WTC11 (cell line): Measurements from ENCODE around the gene ZNF770. TPM values are rescaled to one million over a fixed set of nuclear protein-coding genes. Genes with fewer than 3 reads are reported as not detected.

Source experiments
- ATAC-seq: fragments of 200-7000 bp; cut with Tn5 transposase; 2 replicates; pipeline ENCODE4 v1.10.0; 2021; ENCODE audit warnings: mild to moderate bottlenecking, moderate library complexity
- CTCF ChIA-PET: fragments of 300-600 bp; sonication (Branson Sonifier 250); formaldehyde crosslinking; loops from one replicate; lab custom pipeline; 2021; ENCODE audit warnings: antibody characterized with exemption; lab: Charles Lee
- POLR2A ChIA-PET: fragments of 350-600 bp; sonication (Branson Sonifier 250); formaldehyde crosslinking; loops from one replicate; lab custom pipeline; 2021; ENCODE audit warnings: antibody characterized with exemption; lab: Charles Lee
- DNase-seq: peaks from one replicate; pipeline ENCODE4 v3.0.0; 2021; ENCODE audit warnings: low spot score
- H3K27ac Mint-ChIP-seq: 2 replicates; pipeline ENCODE4 v1.8.0; 2021; ENCODE audit warnings: mixed read lengths
- H3K27me3 Mint-ChIP-seq: 2 replicates; pipeline ENCODE4 v1.8.0; 2021; ENCODE audit warnings: low read depth, mild to moderate bottlenecking, moderate library complexity, mixed read lengths
- H3K36me3 Mint-ChIP-seq: 2 replicates; pipeline ENCODE4 v1.8.0; 2021; ENCODE audit warnings: mixed read lengths
- H3K4me1 Mint-ChIP-seq: 2 replicates; pipeline ENCODE4 v1.8.0; 2022; ENCODE audit warnings: mixed read lengths
- H3K4me3 Mint-ChIP-seq: 2 replicates; pipeline ENCODE4 v1.8.0; 2021; ENCODE audit warnings: mild to moderate bottlenecking, moderate library complexity, mixed read lengths
- H3K9me3 Mint-ChIP-seq: 2 replicates; pipeline ENCODE4 v1.8.0; 2021; ENCODE audit warnings: mixed read lengths
- ATF1 ChIP-seq: sonication (generic); formaldehyde crosslinking; IDR thresholded peaks from 2 replicates; pipeline ENCODE4 v1.8.1; 2023; ENCODE audit warnings: mild to moderate bottlenecking, moderate library complexity, missing genetic modification reagents
- CDX4 ChIP-seq: fragments of 250-450 bp; sonication (Bioruptor Pico); IDR thresholded peaks from 2 replicates; pipeline ENCODE4 v1.9.0; 2021; ENCODE audit warnings: moderate library complexity, mild to moderate bottlenecking, inconsistent platforms, borderline replicate concordance
- CTCF ChIP-seq: fragments of 200-600 bp; IDR thresholded peaks from 2 replicates; pipeline ENCODE4 v1.8.0; 2022; ENCODE audit warnings: antibody characterized with exemption
- E2F1 ChIP-seq: sonication (generic); formaldehyde crosslinking; IDR thresholded peaks from 2 replicates; pipeline ENCODE4 v1.8.0; 2022; ENCODE audit warnings: mild to moderate bottlenecking, missing genetic modification reagents
- ERG ChIP-seq: fragments of 250-450 bp; sonication (Bioruptor Pico); IDR thresholded peaks from 2 replicates; pipeline ENCODE4 v1.8.0; 2021; ENCODE audit warnings: mild to moderate bottlenecking
- ESRRA ChIP-seq: sonication (generic); formaldehyde crosslinking; IDR thresholded peaks from 2 replicates; pipeline ENCODE4 v1.8.1; 2022; ENCODE audit warnings: mild to moderate bottlenecking, missing genetic modification reagents, borderline replicate concordance
- HMGXB4 ChIP-seq: sonication (generic); formaldehyde crosslinking; IDR thresholded peaks from 2 replicates; pipeline ENCODE4 v1.8.1; 2023; ENCODE audit warnings: mild to moderate bottlenecking, moderate library complexity, missing genetic modification reagents
- IRF2 ChIP-seq: sonication (generic); formaldehyde crosslinking; IDR thresholded peaks from 2 replicates; pipeline ENCODE4 v1.8.0; 2022; ENCODE audit warnings: low read depth, missing genetic modification reagents, borderline replicate concordance
- JUN ChIP-seq: sonication (generic); formaldehyde crosslinking; IDR thresholded peaks from 2 replicates; pipeline ENCODE4 v1.8.0; 2023; ENCODE audit warnings: mild to moderate bottlenecking, missing genetic modification reagents
- NFATC4 ChIP-seq: fragments of 250-450 bp; sonication (Bioruptor Pico); IDR thresholded peaks from 2 replicates; pipeline ENCODE4 v1.9.0; 2021; ENCODE audit warnings: mild to moderate bottlenecking
- NFYB ChIP-seq: sonication (generic); formaldehyde crosslinking; conservative IDR thresholded peaks from 2 replicates; pipeline ENCODE4 v1.8.0; 2022; ENCODE audit warnings: low read depth, missing genetic modification reagents
- NR3C1 ChIP-seq: sonication (generic); formaldehyde crosslinking; conservative IDR thresholded peaks from 2 replicates; pipeline ENCODE4 v1.8.1; 2023; ENCODE audit warnings: low read depth, mild to moderate bottlenecking, missing genetic modification reagents
- PRDM15 ChIP-seq: sonication (generic); formaldehyde crosslinking; IDR thresholded peaks from 2 replicates; pipeline ENCODE4 v1.8.0; 2022; ENCODE audit warnings: missing genetic modification reagents
- SP1 ChIP-seq: sonication (generic); formaldehyde crosslinking; conservative IDR thresholded peaks from 2 replicates; pipeline ENCODE4 v1.8.1; 2022; ENCODE audit warnings: missing genetic modification reagents
- TCF7 ChIP-seq: sonication (generic); formaldehyde crosslinking; IDR thresholded peaks from 2 replicates; pipeline ENCODE4 v1.8.0; 2022; ENCODE audit warnings: mild to moderate bottlenecking, low read depth, missing genetic modification reagents, moderate library complexity
- ZNF263 ChIP-seq: sonication (generic); formaldehyde crosslinking; IDR thresholded peaks from 2 replicates; pipeline ENCODE4 v1.8.1; 2022; ENCODE audit warnings: low read depth, mild to moderate bottlenecking, moderate library complexity, missing genetic modification reagents
- ZNF317 ChIP-seq: sonication (generic); formaldehyde crosslinking; IDR thresholded peaks from 2 replicates; pipeline ENCODE4 v1.8.1; 2023; ENCODE audit warnings: low read depth, mild to moderate bottlenecking, moderate library complexity, missing genetic modification reagents, borderline replicate concordance
- ZNF671 ChIP-seq: fragments of 250-450 bp; sonication (Bioruptor Pico); IDR thresholded peaks from 2 replicates; pipeline ENCODE4 v1.8.0; 2021; ENCODE audit warnings: mild to moderate bottlenecking
- total RNA-seq: library from RNA; stranded (reverse); gene quantifications from 3 replicates; pipeline ENCODE4 v1.2.3, GENCODE V29; 2021

ZNF770 gene
- total RNA-seq, 1 experiment from 2014 or later = 142 TPM

- CTCF ChIA-PET = no interaction called here
- Mint-ChIP-seq H3K9me3 (no peaks in the 10 kb centered on the region), H3K4me1 (peaks cover 22% of the 10 kb centered on the region)
These were observed 26.2 kb upstream of the ZNF770 start for GRCh38 chr15:35014241-35014640.

GRCh38 chr15:35013370-35013769 is 25.3 kb upstream of the ZNF770 start:
- CTCF ChIA-PET = interaction anchor here (0.7 kb wide), 1 partner anchor 33 kb away, joined by 3 read pairs; no protein-coding TSS in a partner anchor
- Mint-ChIP-seq H3K4me3 (no peak overlapping the region), H3K4me1 (peaks cover 18% of the 10 kb centered on the region), H3K36me3 (no peaks in the 10 kb centered on the region), H3K27ac (no peak overlapping the region), H3K27me3 (no peaks in the 10 kb centered on the region; the same call in 1 of the 2 replicates), H3K9me3 (no peaks in the 10 kb centered on the region)
- DNase-seq = no peak
- POLR2A ChIA-PET = no interaction called here
- no peak for ATAC-seq
- no peak for TF ChIP-seq CTCF
- no peak for TF ChIP-seq CDX4
- TF ChIP-seq JUN (CRISPR knock-in tag) = no peak
- TF ChIP-seq ZNF263 = no peak
- TF ChIP-seq NFATC4 (CRISPR knock-in tag) = no peak
- no peak for TF ChIP-seq PRDM15 (CRISPR knock-in tag)
- no peak for TF ChIP-seq IRF2 (CRISPR knock-in tag)
- TF ChIP-seq HMGXB4 (CRISPR knock-in tag) = no peak
- TF ChIP-seq ZNF671 (CRISPR knock-in tag) = no peak

More at GRCh38 chr15:35014241-35014640, 26.2 kb upstream of the ZNF770 start:
- POLR2A ChIA-PET = interaction anchor here (0.5 to 0.6 kb wide), 2 partner anchors 52 to 1396 kb away, joined by 4 to 5 read pairs; no protein-coding TSS in a partner anchor
- Mint-ChIP-seq H3K36me3 (no peaks in the 10 kb centered on the region), H3K27me3 (no peaks in the 10 kb centered on the region; the same call in 1 of the 2 replicates), H3K27ac (no peak overlapping the region), H3K4me3 (no peak overlapping the region)
- ATAC-seq (no peak), DNase-seq (no peak)
- no peak for TF ChIP-seq ATF1
- TF ChIP-seq CTCF = no peak
- TF ChIP-seq SP1 (CRISPR knock-in tag) = no peak
- TF ChIP-seq ZNF263 = no peak
- TF ChIP-seq E2F1 = no peak
- TF ChIP-seq NFYB (CRISPR knock-in tag) = no peak
- no peak for TF ChIP-seq JUN (CRISPR knock-in tag)
- no peak for TF ChIP-seq ZNF317
- TF ChIP-seq NR3C1 (CRISPR knock-in tag) = no peak
- no peak for TF ChIP-seq TCF7 (CRISPR knock-in tag)
- no peak for TF ChIP-seq ERG (CRISPR knock-in tag)
- no peak for TF ChIP-seq ESRRA (CRISPR knock-in tag)
